AG04449 (cell line): Measurements from ENCODE around the gene RGS6.

Experiments
- CTCF ChIA-PET: fragments of 350-600 bp; formaldehyde crosslinking; extraction: SDS; loops from one replicate; lab custom pipeline; 2021; ENCODE audit warnings: antibody characterized with exemption; lab: Yijun Ruan, JAX
- POLR2A ChIA-PET: fragments of 400-600, 350-600 bp; formaldehyde crosslinking; extraction: SDS; loops from one replicate; lab custom pipeline; 2020; ENCODE audit warnings: antibody characterized with exemption, inconsistent platforms; lab: Yijun Ruan, JAX
- DNase-seq: peaks from one replicate; pipeline ENCODE4 v3.0.0-alpha.2; 2010; ENCODE audit warnings: low read depth, low spot score
- H3K4me3 ChIP-seq: 2 replicates; pipeline ENCODE4 v1.5.1; 2011; ENCODE audit warnings: low read depth, mild to moderate bottlenecking, control low read depth, low read length
- CTCF ChIP-seq: IDR thresholded peaks from one replicate; pipeline ENCODE4 v1.5.1; 2011; ENCODE audit warnings: mild to moderate bottlenecking, moderate library complexity, low read length, control low read depth, inconsistent platforms; ENCODE audit not compliant: insufficient read depth; ENCODE audit errors: missing control alignments

The RGS6 gene

GRCh38 chr14:72578514-72578913 is 646.3 kb downstream of the RGS6 start:
- no peak overlapping the region for H3K4me3 ChIP-seq
- ChIA-PET CTCF (no interaction called here), POLR2A (no interaction called here)
- TF ChIP-seq CTCF = no peak
- DNase-seq = no peak

GRCh38 chr14:72582582-72582981 is 650.4 kb downstream of the RGS6 start:
- no peak for DNase-seq
- TF ChIP-seq CTCF = no peak
- H3K4me3 ChIP-seq = no peak overlapping the region
- ChIA-PET CTCF (interaction anchor here (1.6 kb wide), 1 partner anchor 322 kb away, joined by 4 read pairs; no protein-coding TSS in a partner anchor), POLR2A (interaction anchor here (0.7 kb wide), 1 partner anchor 59 kb away, joined by 3 read pairs; no protein-coding TSS in a partner anchor)

- no peak for TF ChIP-seq CTCF
- POLR2A ChIA-PET = interaction anchor here (0.7 kb wide), 1 partner anchor 58 kb away, joined by 3 read pairs; no protein-coding TSS in a partner anchor
- CTCF ChIA-PET = interaction anchor here (0.6 to 1.6 kb wide), 2 partner anchors 321 to 350 kb away, joined by 4 to 5 read pairs; no protein-coding TSS in a partner anchor
- H3K4me3 ChIP-seq = no peak overlapping the region
- no peak for DNase-seq
Observed at GRCh38 chr14:72583316-72584272, 651.4 kb downstream of the RGS6 start.

- DNase-seq = no peak
- CTCF ChIA-PET = interaction anchor here (1.2 kb wide), 1 partner anchor 13 kb away, joined by 3 read pairs; no protein-coding TSS in a partner anchor
- POLR2A ChIA-PET = no interaction called here
- H3K4me3 ChIP-seq = no peak overlapping the region
- TF ChIP-seq CTCF = no peak
Observed at GRCh38 chr14:72588521-72588920, 656.3 kb downstream of the RGS6 start.

- ChIA-PET CTCF (no interaction called here), POLR2A (no interaction called here)
- TF ChIP-seq CTCF = no peak
Observed at GRCh38 chr14:72589652-72590051, 657.4 kb downstream of the RGS6 start.

GRCh38 chr14:72590577-72590976 is 658.3 kb downstream of the RGS6 start:
- no peak overlapping the region for H3K4me3 ChIP-seq
- TF ChIP-seq CTCF = no peak
- ChIA-PET POLR2A (no interaction called here), CTCF (no interaction called here)
- no peak for DNase-seq

More at GRCh38 chr14:72589652-72590051, 657.4 kb downstream of the RGS6 start:
- H3K4me3 ChIP-seq = no peak overlapping the region
- no peak for DNase-seq
